GM19438 (cell line): ENCODE results near the gene TRIM28.
"Not testable (repeated sequence)": the region's sequence is repeated elsewhere in the genome, so short reads cannot be mapped to it uniquely, and the experiment has no call there.

Experiments used
- ATAC-seq: cut with Tn5 transposase; IDR thresholded peaks from one replicate; pipeline ENCODE4 v1.9.1; 2021; ENCODE audit warnings: low read depth; ENCODE audit not compliant: unreplicated experiment

TRIM28 gene

GRCh38 chr19:58572818-58573657 is 29.2 kb downstream of the TRIM28 start, which contains the start of gene MZF1:
MZF1 (minus strand) TSS chr19:58573335; CDS start chr19:58571389, 1,946 bp downstream.
- peak; percentile 49 for ATAC-seq

GRCh38 chr19:58573658-58574164 is 29.8 kb downstream of the TRIM28 start:
- no peak for ATAC-seq

GRCh38 chr19:58575183-58576041 is 31.5 kb downstream of the TRIM28 start:
- peak; percentile 42 for ATAC-seq

GRCh38 chr19:58577581-58577980 is 33.7 kb downstream of the TRIM28 start:
- not testable (repeated sequence) for ATAC-seq

GRCh38 chr19:58578012-58578925 is 34.4 kb downstream of the TRIM28 start:
- ATAC-seq: no peak

- ATAC-seq: no peak
Measured at GRCh38 chr19:58579473-58580142, 35.7 kb downstream of the TRIM28 start.

- ATAC-seq: peak; percentile 77
Measured at GRCh38 chr19:58581227-58582141, 37.6 kb downstream of the TRIM28 start.

GRCh38 chr19:58582985-58583384 is 39.1 kb downstream of the TRIM28 start:
- no peak for ATAC-seq

GRCh38 chr19:58584498-58585441 is 40.9 kb downstream of the TRIM28 start:
- ATAC-seq: no peak

- ATAC-seq: no peak
Measured at GRCh38 chr19:58585442-58586132, 41.7 kb downstream of the TRIM28 start.

- no peak for ATAC-seq
Measured at GRCh38 chr19:58586133-58586765, 42.4 kb downstream of the TRIM28 start.
